ENCODE data around the gene DACH1. TPM values are rescaled to one million over a fixed set of nuclear protein-coding genes. Genes with fewer than 3 reads are reported as not detected.

The DACH1 gene
- total and polyA plus RNA-seq, 9 of the 15 experiments (the other 6 are each of a cell fraction or from before 2014, with no cell fraction given), result 0.04 to 0.07 (median 0.04) TPM; not detected in 2

DNA sequence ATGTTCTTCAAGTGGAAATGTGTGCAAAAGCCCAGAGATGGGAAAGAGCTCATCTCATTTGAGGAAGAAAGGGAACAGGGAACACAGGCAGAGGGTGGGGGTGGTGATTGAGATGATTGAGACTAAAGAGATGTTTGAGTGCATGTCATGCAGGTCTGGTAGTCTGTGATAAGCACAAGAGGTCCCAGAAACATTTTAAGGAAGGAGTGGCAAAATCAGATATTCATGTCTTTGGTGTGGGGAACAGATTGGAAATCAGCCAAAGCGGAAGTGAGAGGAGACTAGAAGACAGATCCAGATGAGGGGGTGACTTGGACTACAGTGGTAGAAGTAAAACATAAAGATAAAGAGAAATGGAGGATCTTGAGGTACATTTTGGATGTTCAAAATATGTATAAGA is 39.4 kb upstream of the DACH1 start (continued):
- TF ChIP-seq ZNF518B (CRISPR knock-in tag; IDR thresholded peaks at IDR 0.05) (no peak), EZH2 (IDR thresholded peaks at IDR 0.05; ENCODE audit: borderline replicate concordance, low read depth, low read length) (no peak), CHD2 (IDR thresholded peaks at IDR 0.05; ENCODE audit: low read depth, low read length) (no peak), DDX20 (tag; IDR thresholded peaks at IDR 0.05; ENCODE audit: low read depth) (no peak), TAF7 (tag; IDR thresholded peaks at IDR 0.05) (no peak), ZNF324 (CRISPR knock-in tag; IDR thresholded peaks at IDR 0.05) (no peak), ZNF197 (CRISPR knock-in tag; IDR thresholded peaks at IDR 0.05; ENCODE audit: low read depth) (no peak), ZFP30 (CRISPR knock-in tag; IDR thresholded peaks at IDR 0.05; ENCODE audit: borderline replicate concordance) (no peak), HDAC2 (IDR thresholded peaks at IDR 0.05) (0 out of 2 replicates have a peak, but pooled peaks have one; percentile 25), NCOA4 (IDR thresholded peaks at IDR 0.05; ENCODE audit: partially characterized antibody) (no peak), KAT7 (CRISPR knock-in tag; IDR thresholded peaks at IDR 0.05; ENCODE audit: borderline replicate concordance) (no peak), TEAD4 (IDR thresholded peaks at IDR 0.05; ENCODE audit: low read length) (peak; percentile 72), TEAD4 (CRISPR knock-in tag; IDR thresholded peaks at IDR 0.05; ENCODE audit: borderline replicate concordance) (no peak), SMAD3 (CRISPR knock-in tag; conservative IDR thresholded peaks at IDR 0.05) (0 out of 2 replicates have a peak, but pooled peaks have one; percentile 28), MEF2A (IDR thresholded peaks at IDR 0.05; ENCODE audit: control insufficient read depth, low read depth, low read length) (no peak), DPF2 (IDR thresholded peaks at IDR 0.05) (peak; percentile 60), ZNF347 (CRISPR knock-in tag; IDR thresholded peaks at IDR 0.05; ENCODE audit: low read depth) (no peak), CBX2 (IDR thresholded peaks at IDR 0.05; ENCODE audit: insufficient read depth, low read length, poor library complexity, severe bottlenecking) (no peak)
- TF ChIP-seq, protein P1, sequence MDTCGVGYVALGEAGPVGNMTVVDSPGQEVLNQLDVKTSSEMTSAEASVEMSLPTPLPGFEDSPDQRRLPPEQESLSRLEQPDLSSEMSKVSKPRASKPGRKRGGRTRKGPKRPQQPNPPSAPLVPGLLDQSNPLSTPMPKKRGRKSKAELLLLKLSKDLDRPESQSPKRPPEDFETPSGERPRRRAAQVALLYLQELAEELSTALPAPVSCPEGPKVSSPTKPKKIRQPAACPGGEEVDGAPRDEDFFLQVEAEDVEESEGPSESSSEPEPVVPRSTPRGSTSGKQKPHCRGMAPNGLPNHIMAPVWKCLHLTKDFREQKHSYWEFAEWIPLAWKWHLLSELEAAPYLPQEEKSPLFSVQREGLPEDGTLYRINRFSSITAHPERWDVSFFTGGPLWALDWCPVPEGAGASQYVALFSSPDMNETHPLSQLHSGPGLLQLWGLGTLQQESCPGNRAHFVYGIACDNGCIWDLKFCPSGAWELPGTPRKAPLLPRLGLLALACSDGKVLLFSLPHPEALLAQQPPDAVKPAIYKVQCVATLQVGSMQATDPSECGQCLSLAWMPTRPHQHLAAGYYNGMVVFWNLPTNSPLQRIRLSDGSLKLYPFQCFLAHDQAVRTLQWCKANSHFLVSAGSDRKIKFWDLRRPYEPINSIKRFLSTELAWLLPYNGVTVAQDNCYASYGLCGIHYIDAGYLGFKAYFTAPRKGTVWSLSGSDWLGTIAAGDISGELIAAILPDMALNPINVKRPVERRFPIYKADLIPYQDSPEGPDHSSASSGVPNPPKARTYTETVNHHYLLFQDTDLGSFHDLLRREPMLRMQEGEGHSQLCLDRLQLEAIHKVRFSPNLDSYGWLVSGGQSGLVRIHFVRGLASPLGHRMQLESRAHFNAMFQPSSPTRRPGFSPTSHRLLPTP (IDR thresholded peaks at IDR 0.05; ENCODE audit: borderline replicate concordance, extremely low read depth, insufficient read length), result no peak
- TF ChIP-seq, protein P2, sequence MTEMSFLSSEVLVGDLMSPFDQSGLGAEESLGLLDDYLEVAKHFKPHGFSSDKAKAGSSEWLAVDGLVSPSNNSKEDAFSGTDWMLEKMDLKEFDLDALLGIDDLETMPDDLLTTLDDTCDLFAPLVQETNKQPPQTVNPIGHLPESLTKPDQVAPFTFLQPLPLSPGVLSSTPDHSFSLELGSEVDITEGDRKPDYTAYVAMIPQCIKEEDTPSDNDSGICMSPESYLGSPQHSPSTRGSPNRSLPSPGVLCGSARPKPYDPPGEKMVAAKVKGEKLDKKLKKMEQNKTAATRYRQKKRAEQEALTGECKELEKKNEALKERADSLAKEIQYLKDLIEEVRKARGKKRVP (CRISPR knock-in tag; IDR thresholded peaks at IDR 0.05), result no peak
- TF ChIP-seq, protein P3, sequence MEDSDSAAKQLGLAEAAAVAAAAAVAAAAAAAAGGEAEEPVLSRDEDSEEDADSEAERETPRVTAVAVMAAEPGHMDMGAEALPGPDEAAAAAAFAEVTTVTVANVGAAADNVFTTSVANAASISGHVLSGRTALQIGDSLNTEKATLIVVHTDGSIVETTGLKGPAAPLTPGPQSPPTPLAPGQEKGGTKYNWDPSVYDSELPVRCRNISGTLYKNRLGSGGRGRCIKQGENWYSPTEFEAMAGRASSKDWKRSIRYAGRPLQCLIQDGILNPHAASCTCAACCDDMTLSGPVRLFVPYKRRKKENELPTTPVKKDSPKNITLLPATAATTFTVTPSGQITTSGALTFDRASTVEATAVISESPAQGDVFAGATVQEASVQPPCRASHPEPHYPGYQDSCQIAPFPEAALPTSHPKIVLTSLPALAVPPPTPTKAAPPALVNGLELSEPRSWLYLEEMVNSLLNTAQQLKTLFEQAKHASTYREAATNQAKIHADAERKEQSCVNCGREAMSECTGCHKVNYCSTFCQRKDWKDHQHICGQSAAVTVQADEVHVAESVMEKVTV (CRISPR knock-in tag; IDR thresholded peaks at IDR 0.05), result no peak

Data from K562 (cell line).